ENCODE data around the gene MAMDC4.

The MAMDC4 gene

DNA sequence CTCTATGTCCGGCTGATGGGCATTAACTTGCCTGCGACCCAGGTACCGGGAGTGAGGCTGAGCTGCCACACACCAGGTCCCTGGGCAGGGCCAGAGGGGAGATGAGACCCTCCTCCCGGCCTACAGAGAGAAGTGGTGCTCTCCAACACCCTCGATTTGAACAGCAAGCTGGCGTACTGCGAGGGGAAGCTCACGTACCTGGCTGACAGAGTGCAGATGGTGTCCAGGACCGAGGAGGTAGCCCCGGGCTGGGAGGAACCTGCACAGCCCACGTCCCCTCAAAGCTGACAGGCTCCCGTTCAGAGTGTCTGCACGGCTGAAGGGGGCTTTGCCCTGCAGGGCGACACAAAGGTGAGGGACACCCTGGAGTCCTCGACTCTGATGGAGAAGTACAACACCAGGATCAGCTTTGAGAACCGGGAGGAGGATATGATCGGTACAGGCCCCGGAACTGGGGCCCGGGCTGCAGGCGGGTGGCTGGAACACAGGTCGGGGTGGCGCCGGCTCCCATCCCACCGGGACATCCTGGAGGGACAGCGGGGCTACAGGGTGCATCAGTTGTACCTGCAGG is 45.4 kb upstream of the MAMDC4 start:
- TF ChIP-seq, protein P1, sequence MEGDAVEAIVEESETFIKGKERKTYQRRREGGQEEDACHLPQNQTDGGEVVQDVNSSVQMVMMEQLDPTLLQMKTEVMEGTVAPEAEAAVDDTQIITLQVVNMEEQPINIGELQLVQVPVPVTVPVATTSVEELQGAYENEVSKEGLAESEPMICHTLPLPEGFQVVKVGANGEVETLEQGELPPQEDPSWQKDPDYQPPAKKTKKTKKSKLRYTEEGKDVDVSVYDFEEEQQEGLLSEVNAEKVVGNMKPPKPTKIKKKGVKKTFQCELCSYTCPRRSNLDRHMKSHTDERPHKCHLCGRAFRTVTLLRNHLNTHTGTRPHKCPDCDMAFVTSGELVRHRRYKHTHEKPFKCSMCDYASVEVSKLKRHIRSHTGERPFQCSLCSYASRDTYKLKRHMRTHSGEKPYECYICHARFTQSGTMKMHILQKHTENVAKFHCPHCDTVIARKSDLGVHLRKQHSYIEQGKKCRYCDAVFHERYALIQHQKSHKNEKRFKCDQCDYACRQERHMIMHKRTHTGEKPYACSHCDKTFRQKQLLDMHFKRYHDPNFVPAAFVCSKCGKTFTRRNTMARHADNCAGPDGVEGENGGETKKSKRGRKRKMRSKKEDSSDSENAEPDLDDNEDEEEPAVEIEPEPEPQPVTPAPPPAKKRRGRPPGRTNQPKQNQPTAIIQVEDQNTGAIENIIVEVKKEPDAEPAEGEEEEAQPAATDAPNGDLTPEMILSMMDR (IDR thresholded peaks at IDR 0.05; ENCODE audit: extremely low read depth, insufficient read depth, missing control alignments) = no peak
- peak; percentile 15 for DNase-seq (ENCODE audit: low spot score)
- in situ Hi-C loops (cut with MboI; ENCODE audit: low pct_unique_long_range_greater_than_20kb, low sequenced_read_pairs, unreplicated experiment) = no loop called here

DNA sequence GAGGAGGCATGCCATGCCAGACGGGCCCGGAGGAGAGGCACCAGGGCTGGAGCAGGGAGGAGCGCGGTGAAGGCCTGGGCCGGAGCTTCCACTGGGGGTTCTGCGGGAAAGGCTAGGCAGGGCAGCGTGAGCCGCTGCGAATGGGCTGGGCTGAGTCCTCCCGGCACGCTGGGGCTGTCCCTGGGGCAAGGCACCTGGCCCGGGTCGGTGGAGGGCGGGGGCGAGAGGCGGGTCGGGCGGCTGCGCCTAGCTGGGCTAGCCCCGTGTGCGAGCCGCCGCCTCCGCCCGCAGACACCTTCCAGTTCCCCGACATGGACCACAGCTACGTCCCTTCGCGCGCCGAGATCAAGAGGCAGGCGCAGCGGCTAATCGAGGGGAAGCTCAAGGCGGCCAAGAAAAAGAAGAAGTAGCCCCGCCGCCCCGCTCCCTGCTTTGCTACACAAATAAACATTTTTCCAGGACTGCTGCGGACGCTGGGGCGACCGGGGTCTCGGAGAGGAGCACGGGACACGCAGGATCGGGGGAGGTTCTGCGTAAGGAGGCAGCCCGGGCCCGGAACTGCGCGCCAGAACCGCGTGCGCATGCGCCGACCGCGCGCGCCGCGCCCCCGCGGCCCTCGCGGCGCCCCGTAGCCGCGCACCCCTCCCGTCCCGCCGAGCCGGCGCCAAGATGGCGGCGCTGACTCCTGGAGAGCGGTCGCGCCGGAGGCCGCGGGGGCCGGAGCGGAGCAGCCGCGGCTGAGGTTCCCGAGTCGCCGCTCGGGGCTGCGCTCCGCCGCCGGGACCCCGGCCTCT is 44.7 kb upstream of the MAMDC4 start, which contains the start of gene RABL6:
Gene RABL6 (plus strand): TSS at position 668 of the 794 bp plus-strand sequence. CDS start 249 bp downstream, outside the sequence.
- TF ChIP-seq, protein P1 (IDR thresholded peaks at IDR 0.05; ENCODE audit: extremely low read depth, insufficient read depth, missing control alignments) = no peak
- in situ Hi-C loops (cut with MboI; ENCODE audit: low pct_unique_long_range_greater_than_20kb, low sequenced_read_pairs, unreplicated experiment) = no loop called here
- peak; percentile 99 for DNase-seq (ENCODE audit: low spot score)

DNA sequence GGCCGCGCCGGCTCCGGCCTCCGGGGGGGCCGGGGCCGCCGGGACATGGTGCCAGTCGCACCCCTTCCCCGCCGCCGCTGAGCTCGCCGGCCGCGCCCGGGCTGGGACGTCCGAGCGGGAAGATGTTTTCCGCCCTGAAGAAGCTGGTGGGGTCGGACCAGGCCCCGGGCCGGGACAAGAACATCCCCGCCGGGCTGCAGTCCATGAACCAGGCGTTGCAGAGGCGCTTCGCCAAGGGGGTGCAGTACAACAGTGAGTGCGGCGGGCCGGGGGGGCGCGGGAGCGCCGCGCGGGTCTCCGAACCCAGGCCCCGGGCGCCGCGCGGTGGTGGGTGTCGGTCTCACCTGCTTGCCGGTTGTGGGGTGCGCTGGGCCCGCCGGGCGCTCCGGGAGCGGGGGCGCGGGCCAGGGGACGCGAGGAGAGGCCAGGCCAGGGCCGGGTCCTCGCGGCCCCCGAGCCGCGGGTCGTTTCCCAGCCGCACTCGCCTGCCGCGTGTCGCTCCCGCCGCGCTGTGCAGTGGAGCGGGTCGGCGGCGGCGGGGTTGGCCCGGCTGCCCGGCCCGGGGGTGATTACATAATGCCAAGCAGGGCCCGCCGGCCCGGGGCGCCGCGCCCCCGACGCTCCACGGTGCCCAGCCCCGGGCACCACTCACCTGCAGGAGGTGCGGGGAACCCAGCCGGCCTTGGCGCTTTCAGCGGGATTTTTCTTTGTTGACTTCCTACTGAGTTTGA is 43.9 kb upstream of the MAMDC4 start:
- peak; percentile 70 for DNase-seq (ENCODE audit: low spot score)
- in situ Hi-C loops (cut with MboI; ENCODE audit: low pct_unique_long_range_greater_than_20kb, low sequenced_read_pairs, unreplicated experiment) = no loop called here
- TF ChIP-seq, protein P1 (IDR thresholded peaks at IDR 0.05; ENCODE audit: extremely low read depth, insufficient read depth, missing control alignments) = no peak

DNA sequence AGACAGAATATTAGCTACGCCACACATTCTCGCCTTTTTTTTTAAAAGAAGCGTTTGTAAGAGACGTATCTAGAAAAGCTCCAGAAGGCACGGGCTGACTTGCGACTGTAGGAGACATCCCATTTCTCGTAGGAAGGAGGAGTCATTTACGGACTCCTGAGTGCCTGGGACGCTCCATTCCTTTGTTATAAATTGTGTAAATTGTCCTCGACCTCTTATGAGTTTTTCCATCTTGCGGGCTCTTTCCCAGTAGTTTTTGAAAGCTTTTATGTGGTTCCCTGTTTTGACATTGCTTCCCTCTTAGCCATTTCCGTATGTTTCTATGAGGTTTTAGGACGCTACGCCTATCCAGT is 43.4 kb upstream of the MAMDC4 start:
- in situ Hi-C loops (cut with MboI; ENCODE audit: low pct_unique_long_range_greater_than_20kb, low sequenced_read_pairs, unreplicated experiment) = no loop called here
- TF ChIP-seq, protein P1 (IDR thresholded peaks at IDR 0.05; ENCODE audit: extremely low read depth, insufficient read depth, missing control alignments) = no peak
- no peak for DNase-seq (ENCODE audit: low spot score)

DNA sequence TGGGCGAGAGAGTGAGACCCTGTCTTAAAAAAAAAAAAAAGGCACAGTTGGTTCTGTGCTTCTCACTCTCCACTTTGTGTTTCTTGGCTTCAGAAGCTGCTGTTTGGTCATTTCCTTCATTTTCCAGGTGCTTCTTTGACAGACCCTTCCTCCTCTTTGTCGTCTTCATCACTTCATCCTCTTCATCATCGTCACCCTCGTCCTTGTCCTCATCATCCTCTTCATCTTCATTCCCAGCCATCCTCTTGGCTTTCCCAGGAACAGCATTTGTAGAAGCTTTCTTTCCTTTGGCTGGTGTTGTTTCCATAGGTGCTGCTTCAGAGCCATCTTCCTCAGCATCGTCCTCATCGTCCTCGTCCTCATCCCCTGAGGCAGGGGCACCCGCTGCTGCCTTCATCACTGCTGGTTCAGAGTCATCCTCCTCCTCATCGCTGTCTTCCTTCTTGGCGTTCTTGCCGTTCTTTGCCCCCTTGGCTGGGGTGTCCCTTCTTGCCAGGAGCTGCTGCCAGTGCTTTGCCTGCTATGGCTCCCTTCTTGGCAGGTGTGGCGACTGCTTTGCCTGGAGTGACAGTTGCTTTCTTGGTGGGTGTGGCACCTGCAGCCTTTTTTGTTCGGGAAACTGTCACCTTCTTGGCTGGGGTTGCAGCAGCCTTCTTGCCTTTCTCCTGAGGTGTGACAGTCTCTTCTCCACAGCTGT is 37.3 kb upstream of the MAMDC4 start:
- TF ChIP-seq, protein P1 (IDR thresholded peaks at IDR 0.05; ENCODE audit: extremely low read depth, insufficient read depth, missing control alignments) = no peak
- DNase-seq (ENCODE audit: low spot score) = no peak
- in situ Hi-C loops (cut with MboI; ENCODE audit: low pct_unique_long_range_greater_than_20kb, low sequenced_read_pairs, unreplicated experiment) = no loop called here

DNA sequence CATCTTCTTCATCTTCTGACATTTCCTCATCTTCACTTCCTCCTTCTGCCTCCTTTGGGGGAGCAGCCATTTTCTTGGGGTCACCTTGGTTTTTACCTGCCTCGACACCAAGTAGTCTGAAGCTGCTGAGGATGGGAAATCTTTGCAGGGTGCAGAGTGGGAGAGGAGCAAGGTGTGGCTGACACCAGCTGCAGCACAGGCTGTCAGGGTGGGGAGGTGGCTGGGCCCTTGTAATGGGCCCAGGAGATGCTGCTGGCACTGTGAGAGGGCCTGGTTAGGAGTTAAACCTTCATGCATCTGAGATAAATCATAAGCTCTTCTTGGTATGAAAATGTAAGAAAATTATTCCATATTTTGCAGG is 36.7 kb upstream of the MAMDC4 start:
- TF ChIP-seq, protein P1 (IDR thresholded peaks at IDR 0.05; ENCODE audit: extremely low read depth, insufficient read depth, missing control alignments) = no peak
- DNase-seq (ENCODE audit: low spot score) = no peak
- in situ Hi-C loops (cut with MboI; ENCODE audit: low pct_unique_long_range_greater_than_20kb, low sequenced_read_pairs, unreplicated experiment) = no loop called here

Measured in GM13977 (cell line).